Testis (tissue), 2 donors: Measurements from ENCODE around the gene ANKRD55.

Experiments
- POLR2A ChIP-seq: fragments of 450-650 bp; IDR thresholded peaks from one replicate; pipeline ENCODE4 v1.6.1; 2017; ENCODE audit warnings: antibody characterized with exemption, mild to moderate bottlenecking, moderate library complexity
- TF ChIP-seq, protein P1 (sequence below), 3 experiments: fragments of 450-650 bp in 2 of 3; fragments of 200-600 bp in 1 of 3; sonication (generic) in 1 of 3; IDR thresholded peaks; one replicate each; pipeline ENCODE4 v1.5.1; 2016 to 2019; ENCODE audit warnings: antibody characterized with exemption in 3 of 3, mild to moderate bottlenecking in 2 of 3, moderate library complexity in 1 of 3

DNA sequence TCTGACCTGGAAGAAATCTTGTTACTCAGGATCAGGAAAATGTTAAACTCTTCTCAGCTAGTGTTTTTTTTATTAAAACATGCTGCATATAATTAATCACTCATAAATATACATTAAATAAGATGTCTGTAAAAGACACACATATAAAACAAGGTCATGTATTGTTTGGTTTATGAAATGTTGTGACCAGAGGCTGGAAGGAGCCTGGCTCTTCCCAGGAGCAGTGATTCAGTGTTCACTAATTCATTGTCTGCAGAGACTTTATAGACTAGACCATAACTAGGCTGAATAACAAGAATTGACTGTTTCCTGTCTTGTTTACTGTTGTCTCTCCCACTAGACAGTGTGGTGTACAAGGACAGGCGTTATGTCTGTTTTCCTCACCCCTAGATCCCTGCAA lies 49.1 kb upstream of the ANKRD55 start:
- TF ChIP-seq, protein P1, sequence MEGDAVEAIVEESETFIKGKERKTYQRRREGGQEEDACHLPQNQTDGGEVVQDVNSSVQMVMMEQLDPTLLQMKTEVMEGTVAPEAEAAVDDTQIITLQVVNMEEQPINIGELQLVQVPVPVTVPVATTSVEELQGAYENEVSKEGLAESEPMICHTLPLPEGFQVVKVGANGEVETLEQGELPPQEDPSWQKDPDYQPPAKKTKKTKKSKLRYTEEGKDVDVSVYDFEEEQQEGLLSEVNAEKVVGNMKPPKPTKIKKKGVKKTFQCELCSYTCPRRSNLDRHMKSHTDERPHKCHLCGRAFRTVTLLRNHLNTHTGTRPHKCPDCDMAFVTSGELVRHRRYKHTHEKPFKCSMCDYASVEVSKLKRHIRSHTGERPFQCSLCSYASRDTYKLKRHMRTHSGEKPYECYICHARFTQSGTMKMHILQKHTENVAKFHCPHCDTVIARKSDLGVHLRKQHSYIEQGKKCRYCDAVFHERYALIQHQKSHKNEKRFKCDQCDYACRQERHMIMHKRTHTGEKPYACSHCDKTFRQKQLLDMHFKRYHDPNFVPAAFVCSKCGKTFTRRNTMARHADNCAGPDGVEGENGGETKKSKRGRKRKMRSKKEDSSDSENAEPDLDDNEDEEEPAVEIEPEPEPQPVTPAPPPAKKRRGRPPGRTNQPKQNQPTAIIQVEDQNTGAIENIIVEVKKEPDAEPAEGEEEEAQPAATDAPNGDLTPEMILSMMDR (IDR thresholded peaks at IDR 0.05) = no peak
- TF ChIP-seq POLR2A = no peak
